BE2C (cell line): ENCODE results near the gene BCLAF1.

ENCODE experiments used
- DNase-seq: peaks from one replicate; pipeline ENCODE4 v3.0.0-alpha.2; 2020
- H3K27me3 ChIP-seq: fragments of 250-450 bp; sonication (Bioruptor Pico); 2 replicates; pipeline ENCODE4 v1.5.1; 2020; ENCODE audit warnings: mild to moderate bottlenecking
- H3K36me3 ChIP-seq: fragments of 250-450 bp; sonication (Bioruptor Pico); 2 replicates; pipeline ENCODE4 v1.5.1; 2020; ENCODE audit warnings: mild to moderate bottlenecking
- H3K4me1 ChIP-seq: fragments of 250-450 bp; sonication (Bioruptor Pico); 2 replicates; pipeline ENCODE4 v1.5.1; 2020
- H3K4me3 ChIP-seq: 2 replicates; pipeline ENCODE4 v1.5.1; 2011; ENCODE audit warnings: low read depth, low read length
- H3K9me3 ChIP-seq: fragments of 250-450 bp; sonication (Bioruptor Pico); 2 replicates; pipeline ENCODE4 v1.5.1; 2020
- CTCF ChIP-seq: IDR thresholded peaks from 2 replicates; pipeline ENCODE4 v1.5.1; 2012; ENCODE audit warnings: mild to moderate bottlenecking, low read depth, low read length

BCLAF1 gene

GRCh38 chr6:136253734-136254133 is 35.9 kb downstream of the BCLAF1 start:
- H3K4me1 ChIP-seq = no peaks in the 10 kb centered on the region; the same call in 1 of the 2 replicates
- H3K36me3 ChIP-seq = peaks cover 19% of the 10 kb centered on the region
- no peaks in the 10 kb centered on the region for H3K27me3 ChIP-seq
- DNase-seq = no peak
- no peak for TF ChIP-seq CTCF
- no peak overlapping the region for H3K4me3 ChIP-seq
- H3K9me3 ChIP-seq = no peaks in the 10 kb centered on the region

- no peaks in the 10 kb centered on the region for H3K9me3 ChIP-seq
- no peaks in the 10 kb centered on the region for H3K27me3 ChIP-seq
- DNase-seq = no peak
- no peak for TF ChIP-seq CTCF
- peaks cover 6% of the 10 kb centered on the region for H3K36me3 ChIP-seq
- no peak overlapping the region for H3K4me3 ChIP-seq
- H3K4me1 ChIP-seq = no peaks in the 10 kb centered on the region; the same call in 1 of the 2 replicates
Observed at GRCh38 chr6:136252441-136252840, 37.2 kb downstream of the BCLAF1 start.

GRCh38 chr6:136251394-136251793 is 38.3 kb downstream of the BCLAF1 start:
- H3K4me3 ChIP-seq = peak overlapping the region; percentile 77
- H3K4me1 ChIP-seq = no peaks in the 10 kb centered on the region; the same call in 1 of the 2 replicates

GRCh38 chr6:136250686-136251008 is 39.0 kb downstream of the BCLAF1 start:
- Histone ChIP-seq H3K4me3 (peak overlapping the region; percentile 77), H3K4me1 (no peaks in the 10 kb centered on the region; the same call in 1 of the 2 replicates)
- no peak for DNase-seq

More at GRCh38 chr6:136251394-136251793, 38.3 kb downstream of the BCLAF1 start:
- Histone ChIP-seq H3K36me3 (no peaks in the 10 kb centered on the region), H3K9me3 (no peaks in the 10 kb centered on the region), H3K27me3 (no peaks in the 10 kb centered on the region)
- TF ChIP-seq CTCF = no peak
- DNase-seq = no peak

GRCh38 chr6:136249811-136250685 is 39.6 kb downstream of the BCLAF1 start, which contains the start of gene MTFR2:
Gene MTFR2 (minus strand): TSS chr6:136250311. CDS start chr6:136249099, 1,212 bp downstream.
- H3K36me3 ChIP-seq = no peaks in the 10 kb centered on the region
- no peaks in the 10 kb centered on the region for H3K27me3 ChIP-seq
- no peaks in the 10 kb centered on the region for H3K9me3 ChIP-seq
- peak within 1 kb of the TSS; percentile 77 for H3K4me3 ChIP-seq
- DNase-seq = peak; percentile 96
- no peaks in the 10 kb centered on the region; the same call in 1 of the 2 replicates for H3K4me1 ChIP-seq
- no peak for TF ChIP-seq CTCF

More at GRCh38 chr6:136250686-136251008, 39.0 kb downstream of the BCLAF1 start:
- Histone ChIP-seq H3K9me3 (no peaks in the 10 kb centered on the region), H3K36me3 (no peaks in the 10 kb centered on the region), H3K27me3 (no peaks in the 10 kb centered on the region)
- no peak for TF ChIP-seq CTCF

- peak overlapping the region; percentile 77 for H3K4me3 ChIP-seq
- no peaks in the 10 kb centered on the region for H3K9me3 ChIP-seq
- H3K27me3 ChIP-seq = no peaks in the 10 kb centered on the region
- no peak for TF ChIP-seq CTCF
- no peaks in the 10 kb centered on the region; the same call in 1 of the 2 replicates for H3K4me1 ChIP-seq
- no peaks in the 10 kb centered on the region; the same call in 1 of the 2 replicates for H3K36me3 ChIP-seq
- no peak for DNase-seq
Observed at GRCh38 chr6:136249336-136249735, 40.3 kb downstream of the BCLAF1 start.
